ENCODE measurements around the gene NUSAP1. TPM values are rescaled to one million over a fixed set of nuclear protein-coding genes. Genes with fewer than 3 reads are reported as not detected.
"Not testable (repeated sequence)": the region's sequence is repeated elsewhere in the genome, so short reads cannot be mapped to it uniquely, and the experiment has no call there.

The NUSAP1 gene
- total and polyA plus RNA-seq, 3 experiments from 2014 or later: 2.7 to 106 (median 100) TPM

- ChIA-PET POLR2A (no interaction called here), CTCF (no interaction called here)
- Mint-ChIP-seq H3K4me3 (no peak overlapping the region), H3K9me3 (no peaks in the 10 kb centered on the region), H3K4me1 (peaks cover 0 to 4% (median 0%) of the 10 kb centered on the region in 3 donors), H3K36me3 (peaks cover 0 to 4% (median 2%) of the 10 kb centered on the region in 3 donors), H3K27me3 (no peaks in the 10 kb centered on the region), H3K27ac (no peak overlapping the region)
- Histone ChIP-seq H3K36me3 (ENCODE audit: insufficient read depth, low read length) (no peaks in the 10 kb centered on the region), H3K4me3 (ENCODE audit: low read length) (no peak overlapping the region), H3K27ac (ENCODE audit: low read depth, low read length) (no peak overlapping the region), H3K9me3 (ENCODE audit: low read length) (no peaks in the 10 kb centered on the region), H3K4me1 (ENCODE audit: insufficient read depth, low read length) (no peaks in the 10 kb centered on the region), H3K27me3 (ENCODE audit: insufficient read depth, low read length, poor library complexity, severe bottlenecking) (no peaks in the 10 kb centered on the region)
- DNase-seq: no peak
These were observed 34.7 kb downstream of the NUSAP1 start for GRCh38 chr15:41367418-41367817.

DNA sequence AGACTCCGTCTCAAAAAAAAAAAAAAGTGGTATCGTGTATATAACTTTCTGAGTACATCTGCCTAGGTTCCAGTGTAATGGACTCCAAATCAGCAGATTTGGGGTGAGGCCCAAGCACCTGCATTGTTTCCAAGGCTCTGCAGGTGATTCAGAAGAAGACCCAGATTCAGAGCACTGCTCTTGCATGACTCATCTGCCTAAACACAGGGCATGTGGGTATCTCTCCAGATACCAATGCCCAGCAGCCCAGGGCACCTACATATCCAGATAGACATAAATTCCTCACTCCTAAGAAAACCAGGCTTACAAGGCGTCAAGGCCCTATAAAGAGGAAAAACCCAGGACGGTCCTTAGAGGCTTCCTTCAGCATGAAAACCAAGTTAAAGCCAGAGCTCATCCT is 45.3 kb downstream of the NUSAP1 start:
- Histone ChIP-seq H3K4me3 (ENCODE audit: low read length) (no peak overlapping the region), H3K27ac (ENCODE audit: low read depth, low read length) (no peak overlapping the region), H3K9me3 (ENCODE audit: low read length) (no peaks in the 10 kb centered on the region), H3K27me3 (ENCODE audit: insufficient read depth, low read length, poor library complexity, severe bottlenecking) (no peaks in the 10 kb centered on the region), H3K36me3 (ENCODE audit: insufficient read depth, low read length) (no peaks in the 10 kb centered on the region), H3K4me1 (ENCODE audit: insufficient read depth, low read length) (no peaks in the 10 kb centered on the region)
- POLR2A ChIA-PET: no interaction called here
- no peaks in the 10 kb centered on the region for H3K4me1 Mint-ChIP-seq
- H3K27ac Mint-ChIP-seq: peak overlapping the region in 1 of 8 donors; percentile 85
- no peak overlapping the region for H3K4me3 Mint-ChIP-seq
- H3K36me3 Mint-ChIP-seq: peaks cover 0 to 5% (median 0%) of the 10 kb centered on the region in 3 donors
- CTCF ChIA-PET: no interaction called here
- DNase-seq: no peak
- H3K9me3 Mint-ChIP-seq: no peaks in the 10 kb centered on the region
- H3K27me3 Mint-ChIP-seq: no peaks in the 10 kb centered on the region

- H3K27me3 Mint-ChIP-seq; H3K4me1 Mint-ChIP-seq; H3K27ac ChIP-seq (ENCODE audit: low read depth, low read length); H3K27me3 ChIP-seq (ENCODE audit: insufficient read depth, low read length, poor library complexity, severe bottlenecking); H3K9me3 ChIP-seq (ENCODE audit: low read length); H3K4me1 ChIP-seq (ENCODE audit: insufficient read depth, low read length); H3K4me3 ChIP-seq (ENCODE audit: low read length); DNase-seq; CTCF ChIA-PET; H3K9me3 Mint-ChIP-seq; H3K4me3 Mint-ChIP-seq: not testable (repeated sequence)
- Mint-ChIP-seq H3K27ac (peak overlapping the region in 1 of 8 donors; percentile 58), H3K36me3 (peaks cover 0 to 26% (median 2%) of the 10 kb centered on the region in 3 donors)
- POLR2A ChIA-PET: interaction anchor here (0.7 kb wide), 1 partner anchor 944 kb away, joined by 4 read pairs; the partner anchor contains the start of gene BAHD1
- peaks cover 10% of the 10 kb centered on the region for H3K36me3 ChIP-seq (ENCODE audit: insufficient read depth, low read length)
These were observed 51.5 kb downstream of the NUSAP1 start for GRCh38 chr15:41383974-41384749.

DNA sequence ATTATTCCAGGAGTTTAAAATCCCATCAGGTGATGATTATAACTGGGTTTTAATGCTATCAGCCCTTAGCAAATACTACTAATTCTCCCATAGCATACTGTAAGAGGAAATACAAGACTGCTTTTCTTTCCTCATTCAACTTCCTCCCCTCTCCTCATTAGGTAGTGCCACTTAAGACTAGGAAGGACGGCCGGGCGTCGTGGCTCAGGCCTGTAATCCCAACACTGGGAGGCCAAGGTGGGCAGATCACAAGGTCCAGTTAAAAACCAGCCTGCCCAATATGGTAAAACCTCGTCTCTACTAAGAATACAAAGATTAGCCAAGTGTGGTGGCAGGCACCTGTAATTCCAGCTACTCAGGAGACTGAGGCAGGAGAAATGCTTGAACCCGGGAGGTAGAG is 55.0 kb downstream of the NUSAP1 start:
- Mint-ChIP-seq H3K27ac (peak overlapping the region in 1 of 8 donors; percentile 81), H3K36me3 (peaks cover 2 to 38% (median 3%) of the 10 kb centered on the region in 3 donors), H3K4me3 (no peak overlapping the region), H3K27me3 (no peaks in the 10 kb centered on the region), H3K9me3 (no peaks in the 10 kb centered on the region), H3K4me1 (peaks cover 2 to 5% (median 2%) of the 10 kb centered on the region in 3 donors)
- H3K27ac ChIP-seq (ENCODE audit: low read depth, low read length): no peak overlapping the region
- ChIA-PET CTCF (no interaction called here), POLR2A (interaction anchor here (0.7 kb wide), 1 partner anchor 156 kb away, joined by 4 read pairs; the partner anchor contains the start of gene CHP1)
- H3K27me3 ChIP-seq (ENCODE audit: insufficient read depth, low read length, poor library complexity, severe bottlenecking): no peaks in the 10 kb centered on the region
- no peak for DNase-seq
- no peak overlapping the region for H3K4me3 ChIP-seq (ENCODE audit: low read length)
- no peaks in the 10 kb centered on the region for H3K9me3 ChIP-seq (ENCODE audit: low read length)
- H3K4me1 ChIP-seq (ENCODE audit: insufficient read depth, low read length): no peaks in the 10 kb centered on the region
- H3K36me3 ChIP-seq (ENCODE audit: insufficient read depth, low read length): peaks cover 10% of the 10 kb centered on the region

GRCh38 chr15:41392659-41393058 is 60.0 kb downstream of the NUSAP1 start:
- Histone ChIP-seq H3K9me3 (ENCODE audit: low read length) (no peaks in the 10 kb centered on the region), H3K36me3 (ENCODE audit: insufficient read depth, low read length) (peaks cover 25% of the 10 kb centered on the region), H3K4me3 (ENCODE audit: low read length) (no peak overlapping the region), H3K27me3 (ENCODE audit: insufficient read depth, low read length, poor library complexity, severe bottlenecking) (no peaks in the 10 kb centered on the region), H3K27ac (ENCODE audit: low read depth, low read length) (no peak overlapping the region), H3K4me1 (ENCODE audit: insufficient read depth, low read length) (peaks cover 7% of the 10 kb centered on the region)
- POLR2A ChIA-PET: no interaction called here
- no peaks in the 10 kb centered on the region for H3K9me3 Mint-ChIP-seq
- DNase-seq: no peak
- H3K27me3 Mint-ChIP-seq: no peaks in the 10 kb centered on the region
- H3K4me1 Mint-ChIP-seq: peaks cover 14 to 18% (median 17%) of the 10 kb centered on the region in 3 donors
- peak overlapping the region in 7 of 8 donors; percentile 10 to 77 (median 54) for H3K27ac Mint-ChIP-seq
- CTCF ChIA-PET: no interaction called here
- H3K4me3 Mint-ChIP-seq: no peak overlapping the region
- peaks cover 10 to 49% (median 14%) of the 10 kb centered on the region in 3 donors for H3K36me3 Mint-ChIP-seq

- H3K27ac Mint-ChIP-seq: peak overlapping the region in 2 of 8 donors; percentile 47 to 72
- peaks cover 10 to 37% (median 14%) of the 10 kb centered on the region in 3 donors for H3K36me3 Mint-ChIP-seq
- no peak overlapping the region for H3K4me3 Mint-ChIP-seq
These were observed 62.2 kb downstream of the NUSAP1 start for GRCh38 chr15:41394924-41395323.

DNA sequence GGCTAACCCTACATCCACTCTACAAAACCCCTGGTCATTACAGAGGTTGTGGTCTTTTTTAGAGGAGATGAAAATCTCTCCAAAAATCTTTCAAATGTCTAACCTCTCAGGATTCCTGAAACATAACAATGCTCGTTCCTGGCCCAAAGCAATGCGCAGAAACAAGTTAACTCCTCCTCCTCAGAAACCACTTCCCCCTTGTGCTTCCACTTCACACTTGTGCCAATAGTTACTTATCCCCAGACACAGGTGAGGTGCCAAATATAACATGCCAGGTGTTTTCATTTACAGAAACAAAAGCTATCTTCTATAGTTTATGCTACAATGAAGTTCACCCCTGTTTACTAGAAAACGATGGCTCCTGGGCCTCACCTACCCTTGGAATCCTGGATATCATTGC is 63.4 kb downstream of the NUSAP1 start:
- CTCF ChIA-PET: no interaction called here

More at GRCh38 chr15:41394924-41395323, 62.2 kb downstream of the NUSAP1 start:
- ChIA-PET POLR2A (no interaction called here), CTCF (no interaction called here)
- Histone ChIP-seq H3K9me3 (ENCODE audit: low read length) (no peaks in the 10 kb centered on the region), H3K36me3 (ENCODE audit: insufficient read depth, low read length) (peaks cover 19% of the 10 kb centered on the region), H3K27ac (ENCODE audit: low read depth, low read length) (no peak overlapping the region), H3K4me1 (ENCODE audit: insufficient read depth, low read length) (peaks cover 7% of the 10 kb centered on the region), H3K27me3 (ENCODE audit: insufficient read depth, low read length, poor library complexity, severe bottlenecking) (no peaks in the 10 kb centered on the region), H3K4me3 (ENCODE audit: low read length) (no peak overlapping the region)
- Mint-ChIP-seq H3K27me3 (no peaks in the 10 kb centered on the region), H3K9me3 (no peaks in the 10 kb centered on the region), H3K4me1 (peaks cover 14 to 18% (median 17%) of the 10 kb centered on the region in 3 donors)
- DNase-seq: no peak

GRCh38 chr15:41401904-41402267 is 69.2 kb downstream of the NUSAP1 start:
- Histone ChIP-seq H3K9me3 (ENCODE audit: low read length) (no peaks in the 10 kb centered on the region), H3K27me3 (ENCODE audit: insufficient read depth, low read length, poor library complexity, severe bottlenecking) (no peaks in the 10 kb centered on the region), H3K36me3 (ENCODE audit: insufficient read depth, low read length) (peaks cover under 1% of the 10 kb centered on the region), H3K4me1 (ENCODE audit: insufficient read depth, low read length) (peaks cover 10% of the 10 kb centered on the region), H3K27ac (ENCODE audit: low read depth, low read length) (peak overlapping the region; percentile 77), H3K4me3 (ENCODE audit: low read length) (peak overlapping the region; percentile 79)
- H3K36me3 Mint-ChIP-seq: peaks cover 2 to 10% (median 3%) of the 10 kb centered on the region in 3 donors
- peak overlapping the region; percentile 78 to 98 (median 95) for H3K27ac Mint-ChIP-seq
- DNase-seq: no peak
- peak overlapping the region; percentile 89 to 98 (median 92) for H3K4me3 Mint-ChIP-seq
- CTCF ChIA-PET: interaction anchor here (1.0 to 1.1 kb wide), 2 partner anchors 27 to 64 kb away, joined by 3 to 4 read pairs; no protein-coding TSS in a partner anchor
- peaks cover 0 to 2% (median 2%) of the 10 kb centered on the region in 5 donors for H3K9me3 Mint-ChIP-seq
- POLR2A ChIA-PET: interaction anchor here (0.5 to 0.7 kb wide), 3 partner anchors 10 to 171 kb away, joined by 3 to 7 read pairs (median 4); partner anchors contain the start of genes CHP1, NUSAP1 and OIP5
- peaks cover 18 to 34% (median 28%) of the 10 kb centered on the region in 3 donors for H3K4me1 Mint-ChIP-seq
- H3K27me3 Mint-ChIP-seq: no peaks in the 10 kb centered on the region

More for the DNA sequence above, 63.4 kb downstream of the NUSAP1 start:
- no peak overlapping the region for H3K4me3 ChIP-seq (ENCODE audit: low read length)
- Mint-ChIP-seq H3K27me3 (no peaks in the 10 kb centered on the region), H3K27ac (peak overlapping the region in 2 of 8 donors; percentile 40 to 68), H3K4me3 (no peak overlapping the region), H3K4me1 (peaks cover 18 to 22% (median 21%) of the 10 kb centered on the region in 3 donors), H3K9me3 (no peaks in the 10 kb centered on the region), H3K36me3 (peaks cover 10 to 34% (median 16%) of the 10 kb centered on the region in 3 donors)
- no peak for DNase-seq
- POLR2A ChIA-PET: no interaction called here
- no peak overlapping the region for H3K27ac ChIP-seq (ENCODE audit: low read depth, low read length)
- H3K27me3 ChIP-seq (ENCODE audit: insufficient read depth, low read length, poor library complexity, severe bottlenecking): no peaks in the 10 kb centered on the region
- no peaks in the 10 kb centered on the region for H3K9me3 ChIP-seq (ENCODE audit: low read length)
- peaks cover 7% of the 10 kb centered on the region for H3K4me1 ChIP-seq (ENCODE audit: insufficient read depth, low read length)
- peaks cover 19% of the 10 kb centered on the region for H3K36me3 ChIP-seq (ENCODE audit: insufficient read depth, low read length)

Measured in CD8-positive, alpha-beta memory T cell (primary cell).